Fibroblast of the conjunctiva (primary cell): ENCODE measurements around the gene TNRC18.
A peak's percentile ranks its signal among the peaks of the same experiment; 100 is the strongest.
"Not testable (repeated sequence)": the region's sequence is repeated elsewhere in the genome, so short reads cannot be mapped to it uniquely, and the experiment has no call there.

Source experiments
- DNase-seq: peaks from one replicate; pipeline ENCODE4 v3.0.0-alpha.2; 2010; ENCODE audit warnings: low read depth

TNRC18 gene, protein sequence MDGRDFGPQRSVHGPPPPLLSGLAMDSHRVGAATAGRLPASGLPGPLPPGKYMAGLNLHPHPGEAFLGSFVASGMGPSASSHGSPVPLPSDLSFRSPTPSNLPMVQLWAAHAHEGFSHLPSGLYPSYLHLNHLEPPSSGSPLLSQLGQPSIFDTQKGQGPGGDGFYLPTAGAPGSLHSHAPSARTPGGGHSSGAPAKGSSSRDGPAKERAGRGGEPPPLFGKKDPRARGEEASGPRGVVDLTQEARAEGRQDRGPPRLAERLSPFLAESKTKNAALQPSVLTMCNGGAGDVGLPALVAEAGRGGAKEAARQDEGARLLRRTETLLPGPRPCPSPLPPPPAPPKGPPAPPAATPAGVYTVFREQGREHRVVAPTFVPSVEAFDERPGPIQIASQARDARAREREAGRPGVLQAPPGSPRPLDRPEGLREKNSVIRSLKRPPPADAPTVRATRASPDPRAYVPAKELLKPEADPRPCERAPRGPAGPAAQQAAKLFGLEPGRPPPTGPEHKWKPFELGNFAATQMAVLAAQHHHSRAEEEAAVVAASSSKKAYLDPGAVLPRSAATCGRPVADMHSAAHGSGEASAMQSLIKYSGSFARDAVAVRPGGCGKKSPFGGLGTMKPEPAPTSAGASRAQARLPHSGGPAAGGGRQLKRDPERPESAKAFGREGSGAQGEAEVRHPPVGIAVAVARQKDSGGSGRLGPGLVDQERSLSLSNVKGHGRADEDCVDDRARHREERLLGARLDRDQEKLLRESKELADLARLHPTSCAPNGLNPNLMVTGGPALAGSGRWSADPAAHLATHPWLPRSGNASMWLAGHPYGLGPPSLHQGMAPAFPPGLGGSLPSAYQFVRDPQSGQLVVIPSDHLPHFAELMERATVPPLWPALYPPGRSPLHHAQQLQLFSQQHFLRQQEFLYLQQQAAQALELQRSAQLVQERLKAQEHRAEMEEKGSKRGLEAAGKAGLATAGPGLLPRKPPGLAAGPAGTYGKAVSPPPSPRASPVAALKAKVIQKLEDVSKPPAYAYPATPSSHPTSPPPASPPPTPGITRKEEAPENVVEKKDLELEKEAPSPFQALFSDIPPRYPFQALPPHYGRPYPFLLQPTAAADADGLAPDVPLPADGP (N-terminal part only)

GRCh38 chr7:5423306-5423975 is at the start of gene TNRC18:
Gene TNRC18 (minus strand): TSS chr7:5423834. CDS start chr7:5421246, 2,588 bp downstream.
- no peak for DNase-seq

GRCh38 chr7:5472432-5473315 is 49.0 kb upstream of the TNRC18 start:
- DNase-seq, result no peak

DNA sequence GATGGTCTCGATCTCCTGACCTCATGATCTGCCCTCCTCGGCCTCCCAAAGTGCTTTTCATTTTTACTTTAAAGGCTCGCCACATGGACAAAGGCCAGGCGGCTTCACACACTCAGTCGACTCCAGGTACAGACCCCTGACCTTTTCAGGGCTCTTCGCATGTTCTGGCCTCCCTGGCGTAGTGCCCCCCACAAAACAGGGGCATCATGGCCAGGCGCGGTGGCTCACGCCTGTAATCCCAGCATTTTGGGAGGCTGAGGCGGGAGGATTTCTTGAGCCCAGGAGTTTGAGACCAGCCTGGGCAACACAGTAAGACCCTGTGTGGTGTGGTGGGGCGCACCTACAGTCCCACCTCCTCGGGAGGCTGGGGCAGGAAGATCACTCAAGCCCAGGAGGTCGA is 48.0 kb upstream of the TNRC18 start:
- not testable (repeated sequence) for DNase-seq

GRCh38 chr7:5470816-5471215 is 47.2 kb upstream of the TNRC18 start:
- DNase-seq, result no peak

- DNase-seq, result no peak
Observed at GRCh38 chr7:5470167-5470532, 46.5 kb upstream of the TNRC18 start.

GRCh38 chr7:5469375-5470166 is 45.9 kb upstream of the TNRC18 start:
- no peak for DNase-seq

DNA sequence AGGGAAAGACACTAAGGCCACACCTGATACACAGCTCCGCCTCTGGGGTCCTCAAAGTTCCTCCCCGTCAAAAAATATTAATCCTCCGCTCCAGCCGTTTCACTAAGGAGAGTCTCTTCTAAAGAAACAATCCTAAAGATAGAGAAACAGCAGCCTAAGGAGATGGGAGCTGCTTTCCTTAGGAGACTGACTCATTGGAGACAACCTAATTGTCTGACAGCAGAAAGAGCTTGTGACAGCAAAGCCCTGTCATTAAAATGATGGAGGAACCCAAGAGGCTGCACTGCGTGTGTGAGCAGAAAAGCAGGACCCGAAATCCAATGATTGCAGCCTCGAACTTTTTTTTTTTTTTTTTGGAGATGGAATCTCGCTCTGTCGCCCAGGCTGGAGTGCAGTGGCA is 44.0 kb upstream of the TNRC18 start:
- no peak for DNase-seq

- DNase-seq, result no peak
Observed at GRCh38 chr7:5466551-5466950, 42.9 kb upstream of the TNRC18 start.

DNA sequence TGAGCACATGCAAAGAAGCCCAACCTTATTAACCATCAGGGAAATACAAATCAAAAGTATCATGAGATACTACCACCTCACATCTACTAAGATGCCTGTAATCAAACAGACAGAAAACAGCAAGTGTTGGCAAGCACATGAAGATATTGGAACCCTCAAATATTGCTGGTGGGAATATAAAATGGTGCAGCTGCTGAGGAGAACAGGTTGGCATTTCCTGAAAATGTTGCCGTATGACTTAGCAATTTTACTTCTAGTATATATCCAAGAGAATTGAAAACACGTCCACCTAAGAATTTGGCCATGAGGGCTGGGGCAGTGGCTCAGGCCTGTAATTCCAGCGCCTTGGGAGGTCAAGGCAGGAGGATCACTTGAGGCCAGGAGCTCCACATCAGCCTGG is 39.4 kb upstream of the TNRC18 start:
- no peak for DNase-seq

DNA sequence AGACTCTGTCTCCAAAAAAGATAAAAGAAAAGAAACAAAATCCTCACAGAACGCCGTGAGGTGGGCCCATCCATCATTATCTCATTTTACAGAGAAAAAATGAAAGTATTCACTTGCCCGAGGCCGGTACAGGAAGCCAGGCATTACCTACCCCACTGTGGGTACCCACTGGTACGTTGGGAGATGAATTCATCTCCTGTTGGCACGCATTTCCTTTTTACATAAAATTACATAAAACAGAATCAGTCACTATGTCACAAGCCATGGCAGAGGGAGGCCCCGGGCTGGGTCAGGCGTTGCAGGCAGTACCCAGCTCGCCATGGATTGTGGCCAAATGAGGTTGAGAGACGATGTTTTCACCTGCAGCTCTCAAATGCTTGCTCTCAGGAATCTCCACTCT is 38.6 kb upstream of the TNRC18 start:
- DNase-seq, result no peak

DNA sequence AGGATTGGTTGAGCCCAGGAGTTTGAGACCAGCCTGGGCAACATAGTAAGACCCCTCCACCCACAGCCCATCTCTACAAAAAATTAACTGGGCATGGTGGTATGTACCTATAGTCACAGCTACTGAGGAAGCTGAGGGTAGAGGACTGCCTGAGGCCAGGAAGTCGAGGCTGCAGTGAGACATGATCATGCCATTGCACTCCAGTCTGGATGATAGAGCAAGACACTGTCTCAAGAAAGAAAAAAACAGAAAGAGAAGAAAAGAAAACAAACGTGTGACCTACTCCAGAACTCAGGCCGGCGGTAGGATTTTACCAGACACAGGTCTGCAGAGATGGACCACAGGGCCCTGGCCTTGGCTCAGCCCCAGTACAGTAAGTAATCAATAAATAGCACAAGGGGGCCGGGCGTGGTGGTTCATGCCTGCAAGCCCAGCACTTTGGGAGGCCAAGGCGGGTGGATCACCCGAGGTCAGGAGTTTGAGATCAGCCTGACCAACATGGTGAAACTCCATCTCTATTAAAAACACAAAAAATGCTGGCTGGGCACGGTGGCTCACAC is 35.4 kb upstream of the TNRC18 start:
- DNase-seq, result no peak

DNA sequence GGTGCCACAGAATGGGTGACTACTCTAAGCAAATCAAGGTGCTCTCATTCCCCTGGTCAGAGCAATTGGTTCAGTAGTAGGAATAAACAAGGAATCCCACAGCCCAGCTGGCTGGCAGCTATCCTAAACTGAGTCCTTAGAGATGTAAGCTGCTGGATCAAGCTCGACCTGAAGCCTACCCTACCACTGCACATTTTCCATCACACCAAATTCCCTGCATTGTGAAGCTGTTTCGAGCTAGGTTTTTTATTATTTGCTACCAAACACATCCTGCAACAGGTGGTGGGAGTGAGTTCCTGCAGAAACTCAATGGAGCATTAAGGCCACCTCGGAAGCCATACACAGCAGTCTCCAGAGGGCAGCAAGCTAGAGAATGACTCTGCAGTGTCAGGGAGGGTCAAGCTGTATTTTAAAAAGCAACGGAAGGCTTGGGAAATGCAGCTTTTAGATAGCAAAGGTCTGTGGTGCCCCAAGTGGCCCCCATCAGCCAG is 33.7 kb upstream of the TNRC18 start:
- DNase-seq, result no peak

DNA sequence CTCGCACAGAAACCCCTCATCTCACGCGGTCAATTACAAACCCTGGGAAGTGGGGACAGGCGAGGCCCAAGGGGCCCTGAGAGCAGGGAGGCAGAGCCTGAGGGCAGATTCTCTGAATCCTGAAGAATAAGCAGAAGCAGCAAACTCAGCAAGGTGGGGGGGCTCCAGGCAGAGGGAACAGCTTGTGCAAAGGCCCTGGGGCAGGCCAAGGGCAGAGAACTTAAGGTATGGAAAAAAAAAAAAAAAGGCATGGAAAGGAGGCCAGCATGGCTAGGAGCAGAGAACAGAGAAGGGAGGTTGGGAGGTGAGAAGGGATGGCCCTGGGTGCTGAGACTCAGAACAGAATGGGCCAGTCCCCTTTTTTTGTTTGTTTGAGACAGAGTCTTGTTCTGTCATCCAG is 32.8 kb upstream of the TNRC18 start:
- DNase-seq, result no peak

- DNase-seq, result no peak
Observed at GRCh38 chr7:5455581-5456219, 32.1 kb upstream of the TNRC18 start.

- no peak for DNase-seq
Observed at GRCh38 chr7:5455175-5455574, 31.5 kb upstream of the TNRC18 start.

DNA sequence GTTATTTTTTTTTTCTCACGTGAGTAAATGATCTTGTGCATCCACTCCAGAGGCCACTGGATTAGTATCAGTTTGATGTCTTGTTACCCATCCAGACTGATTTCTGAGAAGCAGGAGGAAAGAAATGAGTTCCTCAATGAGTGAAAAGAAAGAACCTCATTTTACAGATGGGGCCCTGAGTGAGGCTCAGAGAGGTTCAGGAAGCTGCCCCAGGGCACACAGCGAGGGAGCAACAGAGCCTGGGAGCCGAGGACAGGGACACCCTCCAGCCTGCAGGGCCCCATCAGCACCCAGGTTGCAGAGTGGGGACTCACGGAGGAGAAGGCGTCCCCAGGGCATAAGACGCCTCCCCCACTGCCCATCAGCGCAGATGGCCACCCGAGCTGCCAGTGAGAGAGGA is 30.9 kb upstream of the TNRC18 start:
- DNase-seq, result no peak

- no peak for DNase-seq
Observed at GRCh38 chr7:5453566-5454075, 30.0 kb upstream of the TNRC18 start.

- DNase-seq, result peak; percentile 43
Observed at GRCh38 chr7:5452937-5453540, 29.4 kb upstream of the TNRC18 start.

DNA sequence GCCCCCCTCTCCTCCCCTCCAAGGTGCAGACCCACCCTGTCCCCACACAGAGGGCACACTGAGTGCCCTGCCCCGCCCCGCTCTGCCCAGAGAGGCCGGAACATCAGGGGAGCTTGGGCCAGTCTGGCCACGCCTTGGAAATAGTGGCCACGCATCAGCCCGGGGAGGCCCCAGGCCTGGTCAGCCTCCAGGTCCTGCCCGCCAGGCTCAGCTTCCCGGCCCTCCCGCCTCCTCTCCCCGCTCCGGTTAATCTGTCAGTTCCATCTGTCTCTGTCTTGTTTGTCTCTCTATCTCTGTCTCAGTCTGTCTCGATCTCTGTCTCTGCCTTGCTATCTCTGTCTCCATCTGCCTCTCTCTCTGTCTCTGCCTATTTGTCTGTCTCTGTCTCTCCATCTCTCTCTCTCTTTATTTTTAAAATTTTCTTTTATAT is 28.9 kb upstream of the TNRC18 start:
- no peak for DNase-seq
